Femur (tissue), 1 donor: ENCODE results near the gene RAB15.
"Not testable (repeated sequence)": the region's sequence is repeated elsewhere in the genome, so short reads cannot be mapped to it uniquely, and the experiment has no call there.

ENCODE experiments used
- DNase-seq: peaks from one replicate; pipeline ENCODE4 v3.0.0-alpha.2; 2017

The RAB15 gene

GRCh38 chr14:64937171-64937820 lies 34.8 kb downstream of the RAB15 start:
- no peak for DNase-seq

- no peak for DNase-seq
Observed at GRCh38 chr14:64935508-64935907, 36.6 kb downstream of the RAB15 start.

GRCh38 chr14:64934338-64934929 lies 37.7 kb downstream of the RAB15 start:
- DNase-seq, result no peak

GRCh38 chr14:64932231-64932630 lies 39.9 kb downstream of the RAB15 start:
- no peak for DNase-seq

GRCh38 chr14:64931123-64931522 lies 41.0 kb downstream of the RAB15 start:
- DNase-seq, result no peak

- no peak for DNase-seq
Observed at GRCh38 chr14:64930085-64930843, 41.9 kb downstream of the RAB15 start.

- DNase-seq, result no peak
Observed at GRCh38 chr14:64929014-64929359, 43.1 kb downstream of the RAB15 start.

GRCh38 chr14:64928239-64929013 lies 43.7 kb downstream of the RAB15 start:
- no peak for DNase-seq

- DNase-seq, result no peak
Observed at GRCh38 chr14:64927031-64927430, 45.1 kb downstream of the RAB15 start.

GRCh38 chr14:64926398-64926995 lies 45.6 kb downstream of the RAB15 start:
- DNase-seq, result no peak

- no peak for DNase-seq
Observed at GRCh38 chr14:64923015-64923414, 49.1 kb downstream of the RAB15 start.

GRCh38 chr14:64920465-64920864 lies 51.7 kb downstream of the RAB15 start:
- no peak for DNase-seq

- no peak for DNase-seq
Observed at GRCh38 chr14:64919618-64920017, 52.5 kb downstream of the RAB15 start.

GRCh38 chr14:64919215-64919614 lies 52.9 kb downstream of the RAB15 start:
- DNase-seq, result no peak

GRCh38 chr14:64918216-64918615 lies 53.9 kb downstream of the RAB15 start:
- DNase-seq, result no peak

- DNase-seq, result no peak
Observed at GRCh38 chr14:64915797-64916196, 56.3 kb downstream of the RAB15 start.

- DNase-seq, result no peak
Observed at GRCh38 chr14:64915029-64915424, 57.1 kb downstream of the RAB15 start.

- peak; percentile 98 for DNase-seq
Observed at GRCh38 chr14:64914237-64915028, 57.7 kb downstream of the RAB15 start, which contains the start of gene CHURC1. Gene CHURC1, plus strand, starts transcription at chr14:64914455. Its CDS starts 41 bp downstream, at chr14:64914496.

GRCh38 chr14:64913477-64913876 lies 58.7 kb downstream of the RAB15 start:
- not testable (repeated sequence) for DNase-seq

- no peak for DNase-seq
Observed at GRCh38 chr14:64912261-64912660, 59.9 kb downstream of the RAB15 start.

- no peak for DNase-seq
Observed at GRCh38 chr14:64910847-64911495, 61.2 kb downstream of the RAB15 start.

- DNase-seq, result no peak
Observed at GRCh38 chr14:64906022-64906421, 66.1 kb downstream of the RAB15 start.
